ENCODE data around the gene EHMT1.

- no peak for TF ChIP-seq EGR1 (IDR thresholded peaks at IDR 0.05)
- TF ChIP-seq, protein P1, sequence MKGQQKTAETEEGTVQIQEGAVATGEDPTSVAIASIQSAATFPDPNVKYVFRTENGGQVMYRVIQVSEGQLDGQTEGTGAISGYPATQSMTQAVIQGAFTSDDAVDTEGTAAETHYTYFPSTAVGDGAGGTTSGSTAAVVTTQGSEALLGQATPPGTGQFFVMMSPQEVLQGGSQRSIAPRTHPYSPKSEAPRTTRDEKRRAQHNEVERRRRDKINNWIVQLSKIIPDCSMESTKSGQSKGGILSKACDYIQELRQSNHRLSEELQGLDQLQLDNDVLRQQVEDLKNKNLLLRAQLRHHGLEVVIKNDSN (IDR thresholded peaks at IDR 0.05) = no peak
- no peak for TF ChIP-seq NFIC (IDR thresholded peaks at IDR 0.05)
- TF ChIP-seq TCF12 (IDR thresholded peaks at IDR 0.05; ENCODE audit: low read depth) = no peak
- TF ChIP-seq REST (IDR thresholded peaks at IDR 0.05; ENCODE audit: low read depth) = no peak
- no peak for TF ChIP-seq ZBTB7A (IDR thresholded peaks at IDR 0.05; ENCODE audit: low read depth)
- no peak for TF ChIP-seq TAF1 (IDR thresholded peaks at IDR 0.05; ENCODE audit: low read depth)
- no peak for TF ChIP-seq RAD21 (IDR thresholded peaks at IDR 0.05; ENCODE audit: low read depth)
Observed at GRCh38 chr9:137589441-137590122, 29.2 kb upstream of the EHMT1 start.
